Mononuclear cell (primary cell): ENCODE data around the gene DIS3L2. TPM values are rescaled to one million over a fixed set of nuclear protein-coding genes. Genes with fewer than 3 reads are reported as not detected.

ENCODE experiments used
- H3K27me3 ChIP-seq: 2 replicates; pipeline ENCODE4 v1.6.0; 2011; ENCODE audit warnings: low read length, control low read depth; ENCODE audit not compliant: insufficient read depth
- H3K4me1 ChIP-seq: 2 replicates; pipeline ENCODE4 v1.5.1; 2011; ENCODE audit warnings: mild to moderate bottlenecking, low read length, control low read depth; ENCODE audit not compliant: insufficient read depth
- H3K4me3 ChIP-seq: 2 replicates; pipeline ENCODE4 v1.5.1; 2011; ENCODE audit warnings: mild to moderate bottlenecking, low read length, moderate library complexity
- H3K9me3 ChIP-seq: 2 replicates; pipeline ENCODE4 v1.5.1; 2011; ENCODE audit warnings: low read depth, mild to moderate bottlenecking, control low read depth, low read length
- total RNA-seq: library from RNA; depleted of rRNA; stranded (reverse); fragments of >200 nt; gene quantifications from one replicate; pipeline ENCODE4 v1.2.3, GENCODE V29; 2012

Gene DIS3L2
- total RNA-seq, 1 donor, result 26.8 TPM

DNA sequence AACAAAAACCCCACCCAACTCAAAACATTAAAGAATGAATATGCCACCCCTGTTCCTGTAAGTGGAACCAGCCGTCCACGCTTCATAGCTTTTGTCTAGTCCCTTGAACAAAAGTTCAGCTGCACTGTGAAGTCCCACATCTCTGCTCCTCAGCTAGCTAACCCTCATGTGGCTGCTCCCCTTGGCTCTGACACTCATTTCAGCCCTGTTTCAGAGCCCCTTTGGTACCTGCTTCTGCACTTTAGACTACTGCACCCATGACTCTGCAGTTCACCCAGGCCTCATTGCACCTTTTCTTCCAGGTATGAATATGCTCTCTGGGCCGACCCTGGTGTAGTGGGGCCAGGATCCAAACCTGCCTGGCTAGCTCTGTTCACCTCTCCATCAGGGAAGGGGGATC, 155.3 kb downstream of the DIS3L2 start:
- Histone ChIP-seq H3K4me1 (no peaks in the 10 kb centered on the region), H3K27me3 (no peaks in the 10 kb centered on the region), H3K4me3 (no peak overlapping the region), H3K9me3 (no peaks in the 10 kb centered on the region)

DNA sequence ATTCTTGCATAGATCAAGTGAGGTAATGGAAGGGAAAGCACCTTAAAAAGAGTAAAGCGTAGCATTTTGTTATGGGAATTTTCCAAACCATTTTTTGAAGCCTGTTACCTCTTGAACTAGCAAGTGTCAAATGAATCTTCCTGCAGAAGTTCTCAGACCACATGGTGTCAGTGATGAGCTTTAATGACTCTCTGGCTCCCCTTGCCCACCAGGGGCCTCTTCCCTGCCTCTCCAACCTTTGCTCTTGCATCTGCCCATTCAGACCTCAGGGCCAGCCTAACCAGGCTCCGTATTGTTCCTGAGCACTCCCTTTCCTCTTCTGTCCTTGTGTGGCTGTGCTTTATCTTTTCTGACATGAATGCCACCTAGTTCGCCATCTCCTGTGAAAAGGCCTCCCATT, 155.9 kb downstream of the DIS3L2 start:
- no peaks in the 10 kb centered on the region for H3K9me3 ChIP-seq
- H3K27me3 ChIP-seq, result no peaks in the 10 kb centered on the region
- H3K4me3 ChIP-seq, result no peak overlapping the region
- no peaks in the 10 kb centered on the region for H3K4me1 ChIP-seq

DNA sequence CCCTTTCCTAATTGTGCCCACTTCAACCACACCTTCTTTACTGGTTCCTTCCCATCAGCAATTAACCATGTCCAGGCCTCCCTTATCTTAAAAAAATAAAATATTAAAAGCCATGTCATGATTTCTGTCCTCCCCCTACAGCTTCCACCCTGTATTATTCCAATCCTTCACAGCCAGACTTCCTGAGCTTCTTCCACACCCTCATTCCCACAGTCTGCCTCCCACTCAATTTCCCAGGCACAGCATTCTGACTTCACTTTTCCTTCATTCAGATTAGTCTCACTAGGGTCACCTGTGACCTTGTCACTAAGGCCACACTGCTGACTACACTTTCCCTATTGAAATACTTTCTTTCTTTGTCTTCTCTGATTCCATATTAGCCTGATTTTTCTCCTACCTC, 159.4 kb downstream of the DIS3L2 start:
- peaks cover 6% of the 10 kb centered on the region for H3K4me1 ChIP-seq
- H3K9me3 ChIP-seq, result no peaks in the 10 kb centered on the region
- no peaks in the 10 kb centered on the region for H3K27me3 ChIP-seq
- H3K4me3 ChIP-seq, result no peak overlapping the region

DNA sequence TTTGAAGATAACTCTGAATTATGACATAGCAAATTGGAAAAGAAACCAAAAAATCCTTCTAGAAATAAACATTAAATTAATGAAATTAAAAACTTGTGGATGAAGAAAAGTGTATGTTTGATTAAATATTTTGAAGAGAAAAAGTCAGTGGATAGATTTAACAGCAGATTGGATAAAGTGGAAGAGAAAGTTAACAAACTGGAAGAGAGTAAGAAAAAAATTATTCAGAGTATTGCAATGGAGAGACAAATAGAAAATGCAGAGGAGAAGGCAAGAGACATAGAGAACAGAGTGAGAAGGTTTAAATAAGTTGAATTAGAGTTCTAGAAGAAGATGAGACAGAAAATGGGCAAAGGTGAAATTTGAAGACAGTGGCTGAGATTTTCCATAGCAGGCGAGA, 162.8 kb downstream of the DIS3L2 start:
- no peaks in the 10 kb centered on the region for H3K27me3 ChIP-seq
- no peak overlapping the region for H3K4me3 ChIP-seq
- no peaks in the 10 kb centered on the region for H3K9me3 ChIP-seq
- H3K4me1 ChIP-seq, result peaks cover 6% of the 10 kb centered on the region

DNA sequence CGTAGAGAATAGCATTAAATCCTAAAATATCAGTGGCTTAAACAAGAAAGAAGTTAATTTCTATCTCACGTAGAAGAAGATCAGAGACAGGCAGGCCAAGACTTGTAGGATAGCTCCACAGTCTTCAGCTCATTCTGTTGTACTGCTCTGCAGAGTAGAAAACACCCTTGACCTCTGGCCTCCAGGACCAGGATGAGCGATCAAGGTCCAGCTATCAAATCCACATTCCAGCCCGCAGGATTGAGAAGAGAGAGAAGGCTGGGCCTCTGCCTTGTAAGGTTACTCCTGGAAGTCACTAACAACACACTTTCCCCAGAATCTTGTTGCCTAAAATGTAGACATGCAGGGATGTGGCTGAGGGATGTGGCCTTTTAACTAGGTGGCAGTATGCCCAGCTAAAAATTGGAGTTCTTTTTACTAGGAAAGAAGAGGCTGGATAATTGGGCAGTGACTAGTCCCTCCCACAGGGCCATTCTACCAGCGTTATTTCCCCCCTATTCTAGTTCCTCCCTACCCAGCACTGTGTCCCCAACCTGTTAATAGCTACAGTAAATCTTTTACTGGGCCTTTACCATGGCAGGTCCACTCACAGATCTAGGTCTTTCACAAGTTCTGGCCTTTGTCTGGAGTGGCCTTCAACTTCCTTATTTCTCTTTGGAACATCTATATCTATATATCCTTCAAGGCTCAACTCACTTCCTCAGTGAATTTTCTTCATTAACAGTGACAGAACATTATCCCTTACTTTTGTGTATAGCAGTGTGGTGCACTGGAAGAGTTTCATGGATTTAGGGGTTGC, 165.0 kb downstream of the DIS3L2 start:
- no peaks in the 10 kb centered on the region for H3K9me3 ChIP-seq
- H3K4me1 ChIP-seq, result peaks cover 6% of the 10 kb centered on the region
- no peak overlapping the region for H3K4me3 ChIP-seq
- H3K27me3 ChIP-seq, result no peaks in the 10 kb centered on the region

DNA sequence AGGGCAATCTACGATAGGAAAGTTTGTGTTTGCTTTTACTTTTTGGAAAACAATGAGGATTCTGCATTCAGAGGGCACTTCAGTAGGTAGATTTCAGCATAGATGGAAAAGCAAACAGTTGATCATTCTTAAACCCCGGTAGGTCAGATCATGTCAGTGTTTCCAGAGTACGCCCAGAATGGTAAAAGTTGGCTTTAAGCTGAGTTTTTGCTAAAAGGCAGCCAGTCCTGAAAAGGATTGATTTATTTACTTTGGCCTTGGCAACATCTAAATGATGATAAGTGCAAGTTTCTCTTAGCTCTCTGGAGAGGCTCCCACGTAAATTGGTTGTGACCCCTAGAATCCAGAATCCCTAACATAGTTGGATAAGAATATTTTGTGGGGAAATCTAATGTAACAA, 168.0 kb downstream of the DIS3L2 start:
- H3K4me3 ChIP-seq, result no peak overlapping the region
- no peaks in the 10 kb centered on the region for H3K27me3 ChIP-seq
- no peaks in the 10 kb centered on the region for H3K9me3 ChIP-seq
- H3K4me1 ChIP-seq, result no peaks in the 10 kb centered on the region

DNA sequence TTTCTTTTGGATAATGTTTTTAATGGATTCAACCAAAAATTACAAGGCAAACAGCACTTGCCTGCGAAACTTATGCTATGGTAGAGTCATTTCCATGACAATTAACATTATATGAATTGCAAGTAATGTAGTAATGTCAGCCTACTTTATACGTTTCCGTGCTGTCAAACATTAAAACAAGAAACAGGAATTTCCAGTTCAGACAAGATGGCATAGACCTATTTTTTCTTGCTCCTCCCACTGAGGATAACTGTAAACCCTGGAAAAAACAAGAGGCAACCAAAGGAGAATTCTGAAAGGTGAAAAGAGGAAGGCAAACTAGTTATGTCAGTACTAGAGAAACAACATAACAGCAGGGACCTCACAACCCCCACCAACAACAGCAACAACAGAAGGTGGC, 170.7 kb downstream of the DIS3L2 start:
- Histone ChIP-seq H3K9me3 (no peaks in the 10 kb centered on the region), H3K27me3 (no peaks in the 10 kb centered on the region), H3K4me1 (no peaks in the 10 kb centered on the region), H3K4me3 (no peak overlapping the region)

DNA sequence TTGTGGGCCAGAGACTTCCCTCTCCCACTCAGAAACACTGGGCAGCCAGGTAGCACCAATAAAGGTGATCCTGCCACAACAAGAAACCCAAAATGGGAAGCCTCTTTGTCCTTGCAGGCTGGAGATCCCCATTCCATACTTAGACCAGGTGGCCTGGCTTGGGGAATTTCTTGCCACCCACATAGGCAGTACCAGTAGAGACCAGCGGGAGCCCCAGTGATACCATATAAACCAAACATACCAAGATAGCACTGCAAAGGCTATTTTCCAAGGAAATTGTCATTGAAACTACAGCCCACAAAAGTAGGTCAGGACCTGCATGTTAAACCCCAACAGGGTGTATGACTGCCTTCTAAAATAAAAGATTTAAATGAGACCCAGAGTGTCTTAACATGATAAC, 171.6 kb downstream of the DIS3L2 start:
- Histone ChIP-seq H3K4me3 (no peak overlapping the region), H3K9me3 (no peaks in the 10 kb centered on the region), H3K27me3 (no peaks in the 10 kb centered on the region), H3K4me1 (no peaks in the 10 kb centered on the region)

DNA sequence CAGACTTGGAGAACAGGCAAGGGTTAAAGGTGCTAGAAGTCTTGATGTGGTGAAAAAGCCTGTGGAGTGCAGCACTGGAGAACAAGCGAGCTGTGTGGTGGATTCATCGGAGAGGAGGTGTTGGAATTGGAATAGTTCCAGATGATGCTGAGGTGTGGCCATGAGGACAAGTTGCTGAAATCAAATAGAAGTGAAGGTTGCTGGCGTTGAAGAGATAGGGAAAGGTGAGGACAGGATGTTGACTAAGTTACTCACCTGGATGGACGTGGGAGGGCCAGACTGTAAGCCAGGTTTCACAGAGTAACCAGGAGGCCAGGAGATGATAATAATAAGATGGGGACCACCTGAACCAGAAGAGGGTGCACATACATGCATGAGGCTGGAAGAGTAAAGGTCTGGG, 173.4 kb downstream of the DIS3L2 start:
- Histone ChIP-seq H3K4me1 (peaks cover 6% of the 10 kb centered on the region), H3K27me3 (no peaks in the 10 kb centered on the region), H3K9me3 (no peaks in the 10 kb centered on the region), H3K4me3 (no peak overlapping the region)

DNA sequence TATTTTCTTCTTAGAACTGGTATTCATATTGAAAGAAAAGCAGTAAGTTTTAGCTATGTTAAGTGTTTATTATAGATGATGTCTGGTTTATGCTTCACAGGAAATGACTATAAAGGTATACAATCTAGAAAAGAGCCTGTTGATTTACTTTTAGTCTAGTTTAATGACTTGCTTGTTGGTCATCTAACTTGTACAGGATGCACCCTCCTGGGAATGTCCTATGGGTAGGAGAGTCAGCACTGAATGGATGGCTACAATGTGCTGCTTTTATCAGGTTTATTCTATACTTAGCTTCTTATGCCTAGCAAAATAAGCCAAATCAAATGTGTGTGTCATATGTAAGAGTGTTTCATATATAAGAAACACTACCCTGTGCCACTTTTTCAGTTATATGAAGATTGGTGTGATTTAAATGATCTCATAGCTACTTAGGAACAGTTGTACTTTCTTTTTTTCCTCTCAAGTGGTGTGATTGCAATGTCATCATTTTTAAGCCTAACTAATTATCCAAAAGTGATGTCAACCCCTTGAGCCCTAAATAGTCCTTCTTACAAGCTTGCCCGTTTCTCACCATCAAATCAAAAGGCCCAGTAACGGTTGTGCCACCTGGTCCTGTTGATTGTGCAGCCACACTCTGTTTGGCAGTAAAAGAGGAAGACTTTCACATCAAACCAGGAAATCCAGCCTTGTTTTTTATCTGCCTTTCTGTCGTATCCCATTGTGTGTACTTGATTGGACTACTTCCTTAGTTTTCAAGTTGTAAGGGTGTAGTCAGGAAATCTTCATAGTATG, 176.0 kb downstream of the DIS3L2 start:
- no peaks in the 10 kb centered on the region for H3K9me3 ChIP-seq
- H3K4me1 ChIP-seq, result peaks cover 6% of the 10 kb centered on the region
- no peak overlapping the region for H3K4me3 ChIP-seq
- no peaks in the 10 kb centered on the region for H3K27me3 ChIP-seq

DNA sequence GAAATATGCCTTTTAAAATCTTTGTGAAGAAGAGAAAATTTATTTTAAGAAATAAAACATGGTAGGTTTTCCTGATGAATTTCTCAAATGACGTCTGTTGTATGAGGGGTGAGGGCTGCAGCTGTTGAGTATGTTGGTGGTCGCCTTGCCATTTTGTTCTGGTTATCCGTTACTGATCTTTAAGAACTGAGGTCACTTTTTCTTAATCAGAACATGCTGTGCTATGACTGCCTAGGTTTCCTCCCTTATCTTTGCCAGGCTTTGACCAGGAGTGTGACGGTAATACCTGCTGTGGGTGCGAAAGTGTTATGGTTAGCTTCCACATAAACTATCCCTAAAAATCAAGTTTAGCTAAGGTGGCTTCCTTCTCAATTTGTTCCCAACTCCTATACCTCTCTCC, 176.9 kb downstream of the DIS3L2 start:
- no peak overlapping the region for H3K4me3 ChIP-seq
- H3K27me3 ChIP-seq, result no peaks in the 10 kb centered on the region
- no peaks in the 10 kb centered on the region for H3K9me3 ChIP-seq
- H3K4me1 ChIP-seq, result peaks cover 6% of the 10 kb centered on the region

DNA sequence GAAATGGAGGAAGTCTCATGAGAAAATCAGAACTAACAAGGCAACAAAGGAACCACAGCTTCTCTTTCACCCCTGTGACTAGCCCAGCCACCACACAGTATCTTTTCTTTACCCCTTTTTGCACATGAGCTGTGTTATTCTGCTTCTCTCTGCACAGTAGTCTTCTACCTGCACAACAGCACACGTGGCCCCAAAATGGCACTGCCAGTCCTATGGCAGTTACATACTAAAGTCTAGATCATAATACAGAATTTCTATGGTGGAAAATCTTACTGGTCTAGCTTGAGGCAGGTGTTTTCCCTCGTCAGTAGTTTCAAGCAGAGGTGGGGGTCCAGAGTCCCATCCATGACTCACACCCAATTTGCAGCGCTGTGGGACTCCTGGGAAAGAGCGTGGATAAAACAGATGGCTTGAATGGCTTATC, 177.7 kb downstream of the DIS3L2 start:
- H3K9me3 ChIP-seq, result no peaks in the 10 kb centered on the region
- no peaks in the 10 kb centered on the region for H3K27me3 ChIP-seq
- H3K4me1 ChIP-seq, result peaks cover 6% of the 10 kb centered on the region
- H3K4me3 ChIP-seq, result no peak overlapping the region

DNA sequence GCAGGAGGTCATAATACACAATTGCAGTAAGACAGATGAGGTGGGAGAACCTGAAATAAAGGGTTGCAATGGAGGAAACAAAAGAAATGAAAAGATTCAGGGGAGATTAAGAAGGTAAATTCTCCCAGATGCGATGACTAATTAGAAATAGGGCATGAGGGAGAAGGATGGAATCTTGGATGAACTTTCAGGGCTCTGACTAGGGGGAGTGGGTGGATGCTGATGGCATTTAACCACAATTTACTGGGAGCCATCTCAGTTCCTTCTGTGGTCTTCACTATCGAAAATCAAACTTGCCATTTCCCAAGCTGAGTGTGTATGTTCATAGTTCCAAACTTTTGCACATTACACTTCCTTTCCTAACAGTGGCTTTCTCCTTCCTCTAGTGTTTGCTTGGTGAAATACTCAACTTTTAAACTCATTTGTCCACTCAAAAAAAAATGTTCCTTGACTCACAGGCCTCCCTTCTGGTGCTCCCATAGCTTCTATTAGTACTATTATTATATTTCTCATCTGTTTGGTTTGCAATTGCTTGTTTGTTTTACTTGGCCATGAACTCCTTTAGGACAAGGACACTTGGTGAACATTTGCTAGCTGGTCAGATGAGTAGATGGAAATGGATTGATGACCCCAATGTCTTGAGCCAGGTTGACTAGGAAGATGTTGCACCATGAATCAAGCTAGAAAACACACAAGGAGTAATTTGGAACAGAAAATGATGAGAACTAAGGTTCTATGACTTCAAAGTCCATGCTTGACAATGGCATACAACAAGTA, 178.5 kb downstream of the DIS3L2 start:
- Histone ChIP-seq H3K27me3 (no peaks in the 10 kb centered on the region), H3K4me3 (no peak overlapping the region), H3K4me1 (peaks cover 6% of the 10 kb centered on the region), H3K9me3 (no peaks in the 10 kb centered on the region)

DNA sequence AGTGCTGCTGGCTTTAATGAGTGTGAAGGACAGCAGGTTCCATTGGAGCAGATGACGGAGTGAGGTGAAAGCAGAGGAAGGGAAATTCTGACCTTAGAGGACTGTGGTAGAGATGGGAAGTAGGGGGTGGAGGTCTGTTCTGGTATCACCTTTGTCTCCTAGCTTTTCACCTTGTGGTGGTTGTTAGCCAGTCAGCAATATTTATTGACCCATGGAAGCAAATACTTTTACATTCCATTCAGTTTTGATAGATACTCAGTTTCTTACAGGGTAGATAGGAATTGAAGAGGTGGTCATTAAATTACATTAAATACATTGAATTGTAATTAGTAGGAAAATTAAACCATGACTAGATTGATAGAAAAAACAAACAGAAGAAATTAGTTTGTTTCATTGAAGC, 180.1 kb downstream of the DIS3L2 start:
- Histone ChIP-seq H3K4me3 (no peak overlapping the region), H3K27me3 (no peaks in the 10 kb centered on the region), H3K4me1 (peaks cover 6% of the 10 kb centered on the region), H3K9me3 (no peaks in the 10 kb centered on the region)

DNA sequence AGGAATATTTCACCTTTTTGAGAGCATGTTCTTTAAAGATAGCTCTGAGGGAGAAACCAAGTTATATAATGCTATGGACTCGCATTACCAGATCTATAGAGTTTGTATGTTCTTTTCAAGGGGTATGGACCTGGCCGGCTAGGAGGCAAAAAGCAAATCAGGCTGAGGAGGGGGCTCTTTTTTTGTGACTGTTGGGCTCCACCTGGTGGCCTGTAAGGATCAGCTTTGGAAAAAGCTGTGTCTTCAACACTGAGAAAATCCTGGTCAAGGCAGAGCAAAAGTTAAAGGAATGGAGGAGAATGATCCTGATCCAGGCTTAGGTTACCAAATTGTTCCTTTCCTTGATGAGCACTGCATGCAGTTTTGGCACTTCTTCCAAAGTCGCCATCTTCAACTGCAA, 180.5 kb downstream of the DIS3L2 start:
- Histone ChIP-seq H3K27me3 (no peaks in the 10 kb centered on the region), H3K9me3 (no peaks in the 10 kb centered on the region), H3K4me3 (no peak overlapping the region), H3K4me1 (peaks cover 6% of the 10 kb centered on the region)
